Fibroblast of lung (primary cell): ENCODE measurements around the gene SRSF9. TPM values are rescaled to one million over a fixed set of nuclear protein-coding genes. Genes with fewer than 3 reads are reported as not detected.
A peak's percentile ranks its signal among the peaks of the same experiment; 100 is the strongest.

Source experiments
- DNase-seq, 2 donors: peaks; one replicate each; pipeline versions ENCODE4 v3.0.0 to v3.0.0-alpha.2; 2010; ENCODE audit warnings: low read depth in 2 of 2
- H2AFZ ChIP-seq: 2 replicates; pipeline ENCODE4 v1.5.1; 2012; ENCODE audit warnings: low read length, control low read depth, inconsistent platforms
- H3K27ac ChIP-seq: 2 replicates; pipeline ENCODE4 v1.5.1; 2011; ENCODE audit warnings: low read length, control low read depth; ENCODE audit not compliant: insufficient read depth
- H3K27me3 ChIP-seq: 2 replicates; pipeline ENCODE4 v1.5.1; 2011; ENCODE audit warnings: mild to moderate bottlenecking, low read length; ENCODE audit not compliant: control insufficient read depth, insufficient read depth
- H3K36me3 ChIP-seq: 2 replicates; pipeline ENCODE4 v1.5.1; 2011; ENCODE audit warnings: low read length; ENCODE audit not compliant: control insufficient read depth, insufficient read depth
- H3K4me1 ChIP-seq: 2 replicates; pipeline ENCODE4 v1.5.1; 2011; ENCODE audit warnings: low read length; ENCODE audit not compliant: control insufficient read depth, insufficient read depth; ENCODE audit errors: extremely low read depth
- H3K4me2 ChIP-seq: 2 replicates; pipeline ENCODE4 v1.5.1; 2011; ENCODE audit warnings: low read length, control low read depth; ENCODE audit not compliant: insufficient read depth; ENCODE audit errors: extremely low read depth
- H3K4me3 ChIP-seq, 4 experiments: fragments of 200-600 bp in 1 of 4; sonication (generic) in 1 of 4; replicated peaks in 1 of 4; 2 replicates each; pipeline ENCODE4 v1.5.1; 2011 to 2016; ENCODE audit warnings: low read length in 4 of 4, low read depth in 3 of 4, mild to moderate bottlenecking in 3 of 4, control low read depth in 2 of 4, inconsistent platforms in 1 of 4, mixed read lengths in 1 of 4; ENCODE audit not compliant: insufficient read depth in 1 of 4; ENCODE audit errors: control extremely low read depth in 1 of 4
- H3K79me2 ChIP-seq: 2 replicates; pipeline ENCODE4 v1.5.1; 2012; ENCODE audit warnings: mild to moderate bottlenecking, low read length, inconsistent platforms; ENCODE audit not compliant: control insufficient read depth, insufficient read depth
- H3K9ac ChIP-seq: 2 replicates; pipeline ENCODE4 v1.5.1; 2011; ENCODE audit warnings: mild to moderate bottlenecking, low read length, control low read depth; ENCODE audit not compliant: insufficient read depth
- H3K9me3 ChIP-seq: 2 replicates; pipeline ENCODE4 v1.5.1; 2012; ENCODE audit warnings: low read depth, low read length; ENCODE audit not compliant: control insufficient read depth, insufficient read depth
- H4K20me1 ChIP-seq: 2 replicates; pipeline ENCODE4 v1.5.1; 2011; ENCODE audit warnings: low read length; ENCODE audit not compliant: control insufficient read depth, insufficient read depth; ENCODE audit errors: extremely low read depth
- EZH2 ChIP-seq: IDR thresholded peaks from 2 replicates; pipeline ENCODE4 v1.5.1; 2012; ENCODE audit warnings: low read length, control low read depth, mild to moderate bottlenecking; ENCODE audit errors: missing control alignments
- polyA plus RNA-seq, 2 donors: library from polyadenylated mRNA; depleted of rRNA in 1 of 2; stranded (reverse) in 1 of 2; unstranded in 1 of 2; fragments of >200 nt; gene quantifications; 2 replicates each; pipeline ENCODE4 v1.2.1, GENCODE V29; 2011 to 2012; ENCODE audit warnings: missing spikeins in 1 of 2
- total RNA-seq: library from RNA; depleted of rRNA; stranded (reverse); fragments of >200 nt; gene quantifications from 2 replicates; pipeline ENCODE4 v1.2.1, GENCODE V29; 2014
- TF ChIP-seq, protein P1 (sequence below), 2 donors: IDR thresholded peaks in 1 of 2; conservative IDR thresholded peaks in 1 of 2; 1 replicate in 1 of 2; 2 replicates in 1 of 2; pipeline ENCODE4 v1.5.1; 2011 to 2012; ENCODE audit warnings: low read length in 2 of 2, control low read depth in 1 of 2, inconsistent platforms in 1 of 2, low read depth in 1 of 2, mild to moderate bottlenecking in 1 of 2

Gene SRSF9
- total and polyA plus RNA-seq, 2 donors (not counting 1 experiment from before 2014, with no cell fraction given): 150 to 188 TPM

DNA sequence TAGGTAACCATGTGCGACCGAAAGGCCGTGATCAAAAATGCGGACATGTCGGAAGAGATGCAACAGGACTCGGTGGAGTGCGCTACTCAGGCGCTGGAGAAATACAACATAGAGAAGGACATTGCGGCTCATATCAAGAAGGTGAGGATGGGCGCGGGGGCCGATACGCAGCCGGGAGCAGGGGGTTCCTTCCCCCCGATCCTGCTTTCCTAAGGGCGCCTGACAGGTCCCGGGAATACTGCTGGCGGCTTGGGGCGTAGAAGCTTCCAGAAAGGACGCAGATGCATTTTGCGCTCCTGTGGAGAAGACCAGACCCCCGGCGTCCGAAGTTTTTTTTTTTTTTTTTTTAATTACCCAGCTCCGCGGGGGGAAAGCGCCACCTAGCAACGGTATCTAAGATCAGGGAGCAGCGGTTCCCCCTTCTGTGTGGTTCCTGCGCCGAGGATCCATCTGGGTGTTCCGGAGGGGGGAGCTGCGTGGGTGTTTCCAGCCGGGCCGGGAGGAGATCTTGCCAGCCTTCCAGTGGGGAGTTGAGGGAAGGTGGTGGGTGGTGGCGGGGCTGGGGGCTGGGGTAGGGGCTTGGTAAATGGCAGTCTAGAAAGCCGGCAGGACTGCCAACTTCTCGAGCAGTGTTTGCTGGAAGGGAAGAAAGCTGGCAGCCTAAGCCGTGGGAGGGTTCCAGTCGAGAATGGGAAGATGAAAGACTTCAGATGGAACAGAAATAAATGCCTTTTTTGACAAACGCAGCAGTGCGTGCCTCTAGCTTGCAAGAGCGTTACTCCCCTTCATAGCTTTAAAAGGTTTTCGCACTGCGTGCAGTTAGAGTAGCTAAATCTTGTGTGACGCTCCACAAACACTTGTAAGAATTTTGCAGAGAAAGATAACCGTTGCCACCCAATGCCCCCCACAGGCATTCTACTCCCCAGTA is 27.1 kb upstream of the SRSF9 start:
- Histone ChIP-seq H3K4me1 (peaks cover 6% of the 10 kb centered on the region), H4K20me1 (peaks cover 7% of the 10 kb centered on the region), H3K9me3 (no peaks in the 10 kb centered on the region), H3K9ac (peak overlapping the region; percentile 65), H3K4me2 (peak overlapping the region; percentile 97), H3K27ac (peak overlapping the region; percentile 66), H3K79me2 (peaks cover 33% of the 10 kb centered on the region), H3K27me3 (no peaks in the 10 kb centered on the region), H3K36me3 (peaks cover 11% of the 10 kb centered on the region), H3K4me3 (peak overlapping the region; percentile 81 to 98 (median 96)), H2AFZ (no peak overlapping the region)
- DNase-seq: peak; percentile 57 to 61
- no peak for TF ChIP-seq EZH2
- TF ChIP-seq, protein P1, sequence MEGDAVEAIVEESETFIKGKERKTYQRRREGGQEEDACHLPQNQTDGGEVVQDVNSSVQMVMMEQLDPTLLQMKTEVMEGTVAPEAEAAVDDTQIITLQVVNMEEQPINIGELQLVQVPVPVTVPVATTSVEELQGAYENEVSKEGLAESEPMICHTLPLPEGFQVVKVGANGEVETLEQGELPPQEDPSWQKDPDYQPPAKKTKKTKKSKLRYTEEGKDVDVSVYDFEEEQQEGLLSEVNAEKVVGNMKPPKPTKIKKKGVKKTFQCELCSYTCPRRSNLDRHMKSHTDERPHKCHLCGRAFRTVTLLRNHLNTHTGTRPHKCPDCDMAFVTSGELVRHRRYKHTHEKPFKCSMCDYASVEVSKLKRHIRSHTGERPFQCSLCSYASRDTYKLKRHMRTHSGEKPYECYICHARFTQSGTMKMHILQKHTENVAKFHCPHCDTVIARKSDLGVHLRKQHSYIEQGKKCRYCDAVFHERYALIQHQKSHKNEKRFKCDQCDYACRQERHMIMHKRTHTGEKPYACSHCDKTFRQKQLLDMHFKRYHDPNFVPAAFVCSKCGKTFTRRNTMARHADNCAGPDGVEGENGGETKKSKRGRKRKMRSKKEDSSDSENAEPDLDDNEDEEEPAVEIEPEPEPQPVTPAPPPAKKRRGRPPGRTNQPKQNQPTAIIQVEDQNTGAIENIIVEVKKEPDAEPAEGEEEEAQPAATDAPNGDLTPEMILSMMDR (conservative IDR thresholded peaks at IDR 0.05 in 1 of 2, IDR thresholded peaks at IDR 0.05 in 1 of 2; ENCODE audit: low read depth in 1 of 2, low read length in 2 of 2): no peak

DNA sequence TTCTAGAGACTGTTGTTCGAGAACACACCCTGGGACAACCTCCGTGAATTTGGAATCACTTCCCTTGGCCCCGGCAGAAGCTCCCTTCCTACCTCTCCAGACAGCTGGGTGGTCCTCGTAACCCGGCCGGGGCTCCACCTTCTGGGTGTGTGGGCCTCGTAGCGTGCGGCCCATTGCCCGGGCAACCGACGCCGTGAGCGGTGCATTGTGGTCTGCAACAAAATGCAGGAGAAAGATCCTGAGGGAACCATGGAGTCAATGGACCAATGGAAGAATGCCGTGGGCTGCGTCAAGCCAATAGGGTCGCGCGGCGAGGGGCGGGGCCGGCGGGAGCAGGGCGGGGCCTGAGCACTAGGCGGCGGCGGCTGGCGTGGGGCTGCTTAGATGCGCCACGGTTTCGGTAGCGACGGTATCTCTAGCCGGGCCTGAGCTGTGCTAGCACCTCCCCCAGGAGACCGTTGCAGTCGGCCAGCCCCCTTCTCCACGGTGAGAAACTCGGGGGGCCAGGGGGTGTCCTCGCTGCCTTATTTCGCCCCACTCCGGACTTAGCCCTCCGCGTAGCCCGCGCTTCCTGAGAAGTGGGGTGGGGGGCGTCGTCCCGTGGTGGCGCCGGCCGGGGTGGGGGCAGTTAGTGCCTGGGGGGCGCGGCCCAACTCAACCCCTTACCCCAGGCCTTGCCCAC is 26.3 kb upstream of the SRSF9 start, which contains the start of gene DYNLL1:
TSS of gene DYNLL1 (plus strand) at position 383 of the 682 bp plus-strand sequence. CDS start 309 bp downstream, outside the sequence.
- peaks cover 6% of the 10 kb centered on the region for H3K4me1 ChIP-seq
- DNase-seq: peak; percentile 87 to 95
- TF ChIP-seq EZH2: no peak
- TF ChIP-seq, protein P1 (conservative IDR thresholded peaks at IDR 0.05 in 1 of 2, IDR thresholded peaks at IDR 0.05 in 1 of 2; ENCODE audit: low read depth in 1 of 2, low read length in 2 of 2): no peak
- peak within 1 kb of the TSS; percentile 66 for H3K27ac ChIP-seq
- H3K27me3 ChIP-seq: no peaks in the 10 kb centered on the region
- H3K4me2 ChIP-seq: peak within 1 kb of the TSS; percentile 97
- H3K9ac ChIP-seq: peak within 1 kb of the TSS; percentile 65
- peaks cover 11% of the 10 kb centered on the region for H3K36me3 ChIP-seq
- H3K79me2 ChIP-seq: peaks cover 33% of the 10 kb centered on the region
- H3K4me3 ChIP-seq: peak within 1 kb of the TSS; percentile 81 to 98 (median 96)
- H3K9me3 ChIP-seq: no peaks in the 10 kb centered on the region
- H4K20me1 ChIP-seq: peaks cover 7% of the 10 kb centered on the region
- H2AFZ ChIP-seq: peak within 1 kb of the TSS; percentile 60

DNA sequence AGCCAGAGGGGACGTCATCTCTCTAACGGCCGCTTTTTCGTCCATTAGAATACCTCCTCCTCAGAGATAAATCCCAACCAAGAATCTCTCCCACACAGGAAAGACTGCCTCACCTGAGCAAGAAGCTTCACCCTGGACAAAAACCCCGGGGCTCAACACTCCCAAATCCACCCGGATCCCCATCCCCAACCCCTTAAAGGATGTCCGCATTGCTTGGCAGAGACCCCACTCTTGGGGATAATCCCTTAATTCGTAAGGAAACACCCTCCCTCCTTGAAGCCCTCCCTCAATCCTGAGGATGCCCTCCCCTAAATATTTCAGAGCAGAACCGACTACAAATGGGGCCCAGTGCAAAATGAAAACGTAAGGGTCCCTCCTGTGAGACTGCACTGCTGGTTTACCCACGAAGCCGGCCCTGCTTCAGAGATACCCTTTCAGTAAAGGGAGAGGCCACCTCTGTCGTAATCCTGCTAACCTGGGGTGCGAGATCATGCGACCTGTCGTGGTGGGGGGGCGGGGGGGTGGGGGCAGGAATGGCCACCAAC is 25.7 kb upstream of the SRSF9 start:
- peak overlapping the region; percentile 76 for H3K4me2 ChIP-seq
- H3K9me3 ChIP-seq: no peaks in the 10 kb centered on the region
- H3K4me1 ChIP-seq: peaks cover 6% of the 10 kb centered on the region
- H3K9ac ChIP-seq: no peak overlapping the region
- H3K4me3 ChIP-seq: peak overlapping the region; percentile 54 to 97 (median 82)
- peaks cover 7% of the 10 kb centered on the region for H4K20me1 ChIP-seq
- TF ChIP-seq, protein P1 (conservative IDR thresholded peaks at IDR 0.05 in 1 of 2, IDR thresholded peaks at IDR 0.05 in 1 of 2; ENCODE audit: low read depth in 1 of 2, low read length in 2 of 2): no peak
- no peak for TF ChIP-seq EZH2
- H3K27ac ChIP-seq: no peak overlapping the region
- no peaks in the 10 kb centered on the region for H3K27me3 ChIP-seq
- no peak for DNase-seq
- H2AFZ ChIP-seq: peak overlapping the region; percentile 59
- H3K36me3 ChIP-seq: peaks cover 11% of the 10 kb centered on the region
- peaks cover 33% of the 10 kb centered on the region for H3K79me2 ChIP-seq
